ENCODE measurements around the gene AGAP1. TPM values are rescaled to one million over a fixed set of nuclear protein-coding genes. Genes with fewer than 3 reads are reported as not detected.

Gene AGAP1
- polyA plus RNA-seq, 1 experiment, result 12.4 TPM

DNA sequence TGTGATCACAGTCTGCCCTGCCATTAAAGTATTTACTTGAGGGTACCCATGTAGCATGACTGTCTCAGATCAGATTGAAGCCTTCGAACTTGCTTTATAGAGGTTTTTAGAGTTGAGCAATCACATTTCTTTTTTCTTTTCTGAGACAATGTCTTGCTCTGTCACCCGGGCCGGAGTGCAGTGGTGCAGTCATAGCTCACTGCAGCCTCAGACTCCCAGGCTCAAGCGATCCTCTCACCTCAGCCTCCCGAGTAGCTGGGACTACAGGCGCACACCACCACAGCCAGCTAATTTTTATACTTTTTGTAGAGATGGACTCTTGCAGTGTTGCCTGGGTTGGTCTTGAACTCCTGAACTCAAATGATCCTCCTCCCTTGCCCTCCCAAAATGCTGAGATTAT is 153.4 kb downstream of the AGAP1 start:
- H3K27ac ChIP-seq (ENCODE audit: low read depth, low read length), result no peak overlapping the region
- POLR2A ChIA-PET, result no interaction called here
- no peaks in the 10 kb centered on the region for H3K9me3 ChIP-seq (ENCODE audit: control insufficient read depth, insufficient read depth, low read length)
- CTCF ChIA-PET, result interaction anchor here (1.0 to 1.2 kb wide), 2 partner anchors 99 to 133 kb away, joined by 3 to 4 read pairs; no protein-coding TSS in a partner anchor
- TF ChIP-seq, protein P1, sequence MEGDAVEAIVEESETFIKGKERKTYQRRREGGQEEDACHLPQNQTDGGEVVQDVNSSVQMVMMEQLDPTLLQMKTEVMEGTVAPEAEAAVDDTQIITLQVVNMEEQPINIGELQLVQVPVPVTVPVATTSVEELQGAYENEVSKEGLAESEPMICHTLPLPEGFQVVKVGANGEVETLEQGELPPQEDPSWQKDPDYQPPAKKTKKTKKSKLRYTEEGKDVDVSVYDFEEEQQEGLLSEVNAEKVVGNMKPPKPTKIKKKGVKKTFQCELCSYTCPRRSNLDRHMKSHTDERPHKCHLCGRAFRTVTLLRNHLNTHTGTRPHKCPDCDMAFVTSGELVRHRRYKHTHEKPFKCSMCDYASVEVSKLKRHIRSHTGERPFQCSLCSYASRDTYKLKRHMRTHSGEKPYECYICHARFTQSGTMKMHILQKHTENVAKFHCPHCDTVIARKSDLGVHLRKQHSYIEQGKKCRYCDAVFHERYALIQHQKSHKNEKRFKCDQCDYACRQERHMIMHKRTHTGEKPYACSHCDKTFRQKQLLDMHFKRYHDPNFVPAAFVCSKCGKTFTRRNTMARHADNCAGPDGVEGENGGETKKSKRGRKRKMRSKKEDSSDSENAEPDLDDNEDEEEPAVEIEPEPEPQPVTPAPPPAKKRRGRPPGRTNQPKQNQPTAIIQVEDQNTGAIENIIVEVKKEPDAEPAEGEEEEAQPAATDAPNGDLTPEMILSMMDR (IDR thresholded peaks at IDR 0.05; ENCODE audit: low read depth, low read length), result no peak
- H3K4me3 ChIP-seq (ENCODE audit: low read depth, low read length), result no peak overlapping the region
- H3K27me3 ChIP-seq (ENCODE audit: control insufficient read depth, insufficient read depth, low read length), result no peaks in the 10 kb centered on the region
- DNase-seq (ENCODE audit: low read depth, low spot score), result no peak

DNA sequence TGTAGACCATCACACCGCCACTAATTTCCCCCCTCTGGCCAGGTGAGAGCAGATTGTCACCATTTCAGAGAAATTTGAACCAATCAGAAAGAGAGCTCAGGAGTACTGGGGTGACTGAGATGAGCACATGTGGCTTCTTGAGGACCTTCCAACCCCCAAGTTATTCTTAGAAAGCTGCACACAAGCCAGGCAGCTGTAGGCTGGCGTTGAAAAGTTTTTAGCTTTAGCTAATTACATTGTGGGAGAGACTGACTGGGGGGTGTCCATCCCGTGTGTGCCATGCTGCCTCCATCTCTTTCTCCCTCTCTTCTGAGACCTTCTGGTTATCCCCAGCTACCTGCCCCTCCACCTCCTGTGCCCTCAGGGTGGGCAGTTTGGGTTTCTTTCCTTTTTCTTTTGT is 154.0 kb downstream of the AGAP1 start:
- TF ChIP-seq, protein P1 (IDR thresholded peaks at IDR 0.05; ENCODE audit: low read depth, low read length), result no peak
- ChIA-PET CTCF (interaction anchor here (1.1 to 1.2 kb wide), 2 partner anchors 8 to 98 kb away, joined by 3 read pairs; no protein-coding TSS in a partner anchor), POLR2A (no interaction called here)
- Histone ChIP-seq H3K9me3 (ENCODE audit: control insufficient read depth, insufficient read depth, low read length) (no peaks in the 10 kb centered on the region), H3K4me3 (ENCODE audit: low read depth, low read length) (no peak overlapping the region), H3K27me3 (ENCODE audit: control insufficient read depth, insufficient read depth, low read length) (no peaks in the 10 kb centered on the region), H3K27ac (ENCODE audit: low read depth, low read length) (no peak overlapping the region)
- DNase-seq (ENCODE audit: low read depth, low spot score), result no peak

DNA sequence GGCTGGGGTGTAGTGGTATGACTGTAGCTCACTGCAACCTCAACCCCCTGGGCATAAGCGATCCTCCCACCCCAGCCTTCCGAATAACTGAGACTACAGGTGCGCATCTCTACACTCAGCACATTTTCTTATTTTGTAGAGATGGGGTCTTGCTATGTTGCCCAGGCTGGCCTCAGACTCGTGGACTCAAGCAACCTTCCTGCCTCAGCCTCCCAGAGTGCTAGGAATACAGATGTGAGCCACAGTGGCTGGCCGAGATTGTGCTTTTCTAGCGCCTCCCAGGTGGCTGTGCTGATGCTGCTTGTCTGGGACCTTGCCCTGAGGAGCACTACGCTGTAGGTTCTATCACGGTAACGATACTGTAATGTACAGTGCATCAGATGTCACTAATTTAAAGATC is 155.6 kb downstream of the AGAP1 start:
- Histone ChIP-seq H3K4me3 (ENCODE audit: low read depth, low read length) (no peak overlapping the region), H3K9me3 (ENCODE audit: control insufficient read depth, insufficient read depth, low read length) (no peaks in the 10 kb centered on the region), H3K27me3 (ENCODE audit: control insufficient read depth, insufficient read depth, low read length) (no peaks in the 10 kb centered on the region), H3K27ac (ENCODE audit: low read depth, low read length) (no peak overlapping the region)
- TF ChIP-seq, protein P1 (IDR thresholded peaks at IDR 0.05; ENCODE audit: low read depth, low read length), result no peak
- no peak for DNase-seq (ENCODE audit: low read depth, low spot score)
- ChIA-PET CTCF (interaction anchor here (1.4 to 2.0 kb wide), 2 partner anchors 54 to 97 kb away, joined by 3 to 5 read pairs; no protein-coding TSS in a partner anchor), POLR2A (no interaction called here)

DNA sequence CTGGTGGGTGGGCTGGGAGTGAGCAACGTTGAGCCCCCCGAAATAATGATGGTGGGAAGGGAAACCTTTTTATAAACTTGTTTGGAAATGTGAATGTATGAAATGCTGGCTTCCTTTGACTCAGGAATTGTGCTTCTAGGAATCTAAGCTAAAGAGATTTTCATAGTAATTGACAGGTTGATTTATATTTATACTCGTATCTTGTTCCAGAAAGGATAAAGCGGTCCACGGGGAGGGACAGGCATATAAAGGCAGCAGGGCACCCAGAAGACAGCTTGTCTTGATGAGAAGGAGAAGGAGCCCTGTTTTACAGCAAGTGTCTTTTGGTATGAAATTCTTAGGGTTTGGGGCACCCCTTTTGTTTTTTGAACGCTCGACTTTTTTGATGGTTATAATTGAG is 157.8 kb downstream of the AGAP1 start:
- TF ChIP-seq, protein P1 (IDR thresholded peaks at IDR 0.05; ENCODE audit: low read depth, low read length), result no peak
- ChIA-PET CTCF (interaction anchor here (1.3 kb wide), 1 partner anchor 56 kb away, joined by 4 read pairs; no protein-coding TSS in a partner anchor), POLR2A (interaction anchor here (1.0 kb wide), 1 partner anchor 34 kb away, joined by 3 read pairs; no protein-coding TSS in a partner anchor)
- DNase-seq (ENCODE audit: low read depth, low spot score), result no peak
- Histone ChIP-seq H3K27me3 (ENCODE audit: control insufficient read depth, insufficient read depth, low read length) (no peaks in the 10 kb centered on the region), H3K9me3 (ENCODE audit: control insufficient read depth, insufficient read depth, low read length) (no peaks in the 10 kb centered on the region), H3K4me3 (ENCODE audit: low read depth, low read length) (no peak overlapping the region), H3K27ac (ENCODE audit: low read depth, low read length) (no peak overlapping the region)

DNA sequence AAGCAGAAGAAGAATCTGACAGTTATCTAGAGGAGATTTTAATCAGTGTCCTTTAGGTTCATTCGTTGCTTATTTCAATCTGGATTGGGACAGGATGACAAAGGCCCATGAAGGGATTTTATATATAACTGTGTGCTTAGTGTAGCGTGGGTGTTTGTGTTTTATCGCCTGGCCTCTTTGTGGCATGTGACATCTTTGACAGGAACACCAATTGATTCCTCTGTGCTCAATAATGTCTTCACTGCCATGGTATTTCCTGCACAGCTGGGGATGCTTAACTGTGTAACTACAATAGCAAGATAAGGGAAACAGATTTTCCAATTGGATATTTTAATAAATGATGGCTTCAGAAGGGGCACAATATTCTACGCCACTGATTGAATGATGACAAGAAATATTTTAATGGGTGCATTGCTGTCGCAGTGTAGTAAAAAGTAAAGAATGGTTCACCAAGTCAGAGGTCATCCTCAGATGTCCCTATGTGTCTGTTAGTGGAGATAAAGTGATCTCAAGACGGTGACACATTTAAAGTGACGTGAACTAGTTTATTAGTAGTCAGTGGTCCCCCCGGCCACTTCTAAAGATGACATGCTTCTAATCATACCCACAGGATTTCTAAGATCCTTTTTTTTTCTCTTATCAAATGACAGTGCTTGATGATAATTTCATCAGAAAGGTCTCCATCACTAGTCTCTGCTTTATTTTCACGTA is 160.4 kb downstream of the AGAP1 start:
- CTCF ChIA-PET, result interaction anchor here (1.5 kb wide), 1 partner anchor 92 kb away, joined by 5 read pairs; no protein-coding TSS in a partner anchor

More for the DNA sequence above, 160.4 kb downstream of the AGAP1 start:
- no peak for DNase-seq (ENCODE audit: low read depth, low spot score)
- Histone ChIP-seq H3K9me3 (ENCODE audit: control insufficient read depth, insufficient read depth, low read length) (no peaks in the 10 kb centered on the region), H3K4me3 (ENCODE audit: low read depth, low read length) (no peak overlapping the region), H3K27ac (ENCODE audit: low read depth, low read length) (no peak overlapping the region), H3K27me3 (ENCODE audit: control insufficient read depth, insufficient read depth, low read length) (no peaks in the 10 kb centered on the region)
- TF ChIP-seq, protein P1 (IDR thresholded peaks at IDR 0.05; ENCODE audit: low read depth, low read length), result no peak
- POLR2A ChIA-PET, result no interaction called here

Measured in AG04450 (cell line).